Urothelium cell line (cell line): ENCODE measurements around the gene SLC16A11.

ENCODE experiments used
- DNase-seq: peaks from one replicate; pipeline ENCODE4 v3.0.0; 2011; ENCODE audit warnings: low spot score, mixed read lengths
- FAIRE-seq: peaks from 2 replicates; lab custom pipeline; 2011; peaks lifted over from hg19 to GRCh38; lab: Jason Lieb, UNC

SLC16A11 gene

DNA sequence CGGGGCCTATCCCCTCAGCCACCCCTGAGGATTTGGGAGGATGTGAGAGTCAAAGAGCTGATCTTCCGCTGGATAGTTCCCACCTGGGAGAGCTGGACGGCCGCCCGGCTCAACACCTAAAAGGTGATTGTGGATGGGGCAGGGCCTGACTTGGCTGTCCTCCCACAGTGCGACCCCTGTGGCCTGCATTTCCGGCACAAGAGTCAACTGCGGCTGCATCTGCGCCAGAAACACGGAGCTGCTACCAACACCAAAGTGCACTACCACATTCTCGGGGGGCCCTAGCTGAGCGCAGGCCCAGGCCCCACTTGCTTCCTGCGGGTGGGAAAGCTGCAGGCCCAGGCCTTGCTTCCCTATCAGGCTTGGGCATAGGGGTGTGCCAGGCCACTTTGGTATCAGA lies 16.6 kb downstream of the SLC16A11 start:
- no peak for FAIRE-seq

DNA sequence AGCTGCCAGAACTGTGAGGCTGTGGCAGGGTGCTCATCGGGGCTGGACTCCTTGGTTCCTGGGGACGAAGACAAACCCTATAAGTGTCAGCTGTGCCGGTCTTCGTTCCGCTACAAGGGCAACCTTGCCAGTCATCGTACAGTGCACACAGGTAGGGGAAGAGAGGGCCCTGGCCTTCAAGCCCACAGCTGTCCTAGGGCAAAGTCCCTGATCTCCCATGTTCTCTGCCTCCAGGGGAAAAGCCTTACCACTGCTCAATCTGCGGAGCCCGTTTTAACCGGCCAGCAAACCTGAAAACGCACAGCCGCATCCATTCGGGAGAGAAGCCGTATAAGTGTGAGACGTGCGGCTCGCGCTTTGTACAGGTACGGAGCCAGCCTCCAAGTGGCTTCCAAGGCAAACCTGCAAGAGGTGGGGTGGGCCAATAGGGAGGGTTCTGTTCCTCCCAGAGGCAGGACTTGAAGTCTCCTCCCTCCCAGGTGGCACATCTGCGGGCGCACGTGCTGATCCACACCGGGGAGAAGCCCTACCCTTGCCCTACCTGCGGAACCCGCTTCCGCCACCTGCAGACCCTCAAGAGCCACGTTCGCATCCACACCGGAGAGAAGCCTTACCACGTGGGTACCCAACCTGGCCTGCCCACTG lies 17.3 kb downstream of the SLC16A11 start:
- FAIRE-seq (no peak), DNase-seq (no peak)

More for the DNA sequence above, 16.6 kb downstream of the SLC16A11 start:
- no peak for DNase-seq

DNA sequence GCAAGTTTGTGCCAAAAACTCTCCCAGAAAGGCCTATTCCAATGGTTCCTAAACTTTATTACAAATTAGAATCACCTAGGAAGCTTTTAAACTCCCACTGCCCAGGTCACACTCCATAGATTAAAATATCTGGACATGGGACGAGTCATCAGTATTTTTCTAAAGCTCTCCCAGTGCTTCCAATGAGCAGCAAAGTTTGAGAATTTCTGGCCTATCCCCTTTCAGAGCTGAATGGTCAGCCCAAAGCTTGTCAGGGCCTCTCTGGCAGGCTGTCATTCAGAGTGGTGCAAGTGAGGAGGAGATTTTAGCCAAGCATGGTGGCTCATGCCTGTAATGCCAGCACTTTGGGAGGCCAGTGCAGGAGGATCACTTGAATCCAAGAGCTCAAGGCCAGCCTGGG lies 18.6 kb downstream of the SLC16A11 start:
- FAIRE-seq (no peak), DNase-seq (no peak)

DNA sequence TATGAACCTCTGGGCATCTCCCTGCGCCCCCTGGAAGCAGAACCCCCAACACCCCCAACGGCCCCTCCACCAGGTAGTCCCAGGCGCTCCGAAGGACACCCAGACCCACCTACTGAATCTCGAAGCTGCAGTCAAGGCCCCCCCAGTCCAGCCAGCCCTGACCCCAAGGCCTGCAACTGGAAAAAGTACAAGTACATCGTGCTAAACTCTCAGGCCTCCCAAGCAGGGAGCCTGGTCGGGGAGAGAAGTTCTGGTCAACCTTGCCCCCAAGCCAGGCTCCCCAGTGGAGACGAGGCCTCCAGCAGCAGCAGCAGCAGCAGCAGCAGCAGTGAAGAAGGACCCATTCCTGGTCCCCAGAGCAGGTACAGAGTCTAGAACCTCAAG lies 19.5 kb downstream of the SLC16A11 start:
- DNase-seq, result no peak
- FAIRE-seq, result no peak

DNA sequence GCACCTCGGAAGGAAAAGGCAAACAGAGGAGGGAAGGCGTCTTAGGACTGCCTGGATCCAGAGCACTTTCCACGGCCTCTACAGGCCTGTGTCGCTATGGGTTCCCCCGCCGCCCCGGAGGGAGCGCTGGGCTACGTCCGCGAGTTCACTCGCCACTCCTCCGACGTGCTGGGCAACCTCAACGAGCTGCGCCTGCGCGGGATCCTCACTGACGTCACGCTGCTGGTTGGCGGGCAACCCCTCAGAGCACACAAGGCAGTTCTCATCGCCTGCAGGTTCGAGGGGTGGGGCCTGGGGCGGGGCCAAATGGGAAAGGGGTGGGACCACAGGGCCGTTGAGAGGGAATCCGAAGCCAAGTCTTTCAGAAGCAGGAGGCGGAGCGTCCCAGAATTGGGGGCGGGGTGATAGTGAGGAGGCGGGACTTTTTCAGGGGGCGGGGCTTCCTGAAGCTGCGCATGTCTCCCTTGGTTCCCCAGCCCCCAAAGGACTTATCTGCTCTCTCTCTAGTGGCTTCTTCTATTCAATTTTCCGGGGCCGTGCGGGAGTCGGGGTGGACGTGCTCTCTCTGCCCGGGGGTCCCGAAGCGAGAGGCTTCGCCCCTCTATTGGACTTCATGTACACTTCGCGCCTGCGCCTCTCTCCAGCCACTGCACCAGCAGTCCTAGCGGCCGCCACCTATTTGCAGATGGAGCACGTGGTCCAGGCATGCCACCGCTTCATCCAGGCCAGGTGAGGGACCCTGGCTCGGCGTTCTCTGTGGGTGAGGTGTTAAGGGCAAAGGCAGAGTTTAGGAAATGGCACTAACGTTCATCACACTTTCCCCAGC lies 20.1 kb downstream of the SLC16A11 start:
- DNase-seq (no peak), FAIRE-seq (no peak)

DNA sequence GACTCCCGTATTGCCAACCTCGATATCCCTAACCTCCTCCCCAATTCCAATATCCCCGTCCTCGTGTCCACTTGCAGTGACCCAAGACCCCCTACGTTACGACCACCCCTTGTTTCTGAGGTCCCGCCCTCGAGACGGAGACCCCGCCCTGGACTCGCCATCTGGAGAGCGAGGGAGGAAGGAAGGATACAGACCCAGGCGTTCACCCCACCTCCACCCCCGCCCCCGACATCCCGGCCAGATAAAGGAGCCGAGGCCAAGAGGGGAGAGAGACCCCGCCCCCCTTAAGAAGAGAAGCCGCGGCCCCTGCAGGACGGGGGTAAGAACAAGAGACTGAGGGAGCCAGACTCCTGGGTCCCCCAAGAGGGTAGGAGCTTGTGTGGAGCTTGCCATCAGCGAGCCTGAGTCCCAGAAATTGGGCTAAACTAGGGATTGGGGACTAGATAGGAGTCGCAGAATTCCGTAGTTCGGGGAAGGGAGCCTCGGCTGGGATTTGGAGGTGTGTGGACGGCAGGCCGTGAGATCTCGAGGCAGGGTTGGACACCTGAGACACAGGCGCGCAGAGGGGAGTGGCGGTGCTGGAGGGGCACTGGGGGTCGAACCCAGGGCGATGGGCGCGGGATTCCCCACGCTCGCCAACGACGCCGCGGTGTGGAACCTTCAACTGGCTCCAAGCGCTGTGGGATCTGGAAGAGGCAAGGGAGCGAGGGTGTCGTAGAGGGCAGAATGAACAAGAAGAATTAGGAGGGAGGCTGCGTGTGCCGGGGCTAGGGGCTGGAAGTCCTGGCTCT lies 20.9 kb downstream of the SLC16A11 start, which contains the start of gene BCL6B:
BCL6B (plus strand) TSS at position 270 of the 791 bp plus-strand sequence. CDS start 622 bp downstream, outside the sequence.
- FAIRE-seq, result no peak
- DNase-seq, result no peak

DNA sequence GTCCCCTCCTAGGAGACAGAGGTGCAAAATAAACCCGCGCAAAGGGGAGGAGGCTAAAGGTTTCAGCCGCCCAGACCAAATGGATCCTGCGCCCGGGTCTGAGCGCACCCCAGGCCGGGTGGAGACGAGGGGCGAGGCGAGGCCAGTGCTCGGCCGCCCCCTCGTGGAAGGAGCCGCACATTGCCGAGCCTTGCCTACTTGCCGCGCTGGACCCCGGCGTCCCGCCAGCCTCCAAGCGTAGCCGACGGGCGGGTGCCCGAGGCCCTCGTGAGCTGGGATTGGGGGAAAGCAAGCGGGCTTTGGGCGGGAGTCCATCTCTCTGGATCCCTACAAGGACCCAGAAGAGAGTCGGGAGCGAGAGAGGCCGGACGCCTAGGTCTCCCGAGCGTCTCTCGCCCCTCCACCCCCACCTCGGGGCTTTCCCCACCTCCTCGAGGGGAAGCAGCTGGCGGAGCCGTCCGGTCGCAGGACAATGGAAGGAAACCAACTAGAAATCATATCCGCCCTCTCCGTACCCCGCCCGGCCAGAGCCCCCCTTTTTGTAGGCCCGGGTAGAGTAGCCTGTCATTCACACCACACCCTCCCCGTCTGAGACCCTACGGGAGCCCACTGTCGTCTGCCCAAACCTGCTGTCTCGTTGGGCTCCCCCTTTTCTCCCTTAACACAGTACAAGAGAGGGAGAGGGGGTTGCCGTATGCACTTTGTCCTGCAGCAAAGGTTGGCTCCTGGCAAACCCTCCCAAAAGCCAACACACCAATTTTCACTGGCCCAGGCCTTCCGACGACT lies 21.7 kb downstream of the SLC16A11 start:
- no peak for FAIRE-seq
- DNase-seq, result peak; percentile 80

DNA sequence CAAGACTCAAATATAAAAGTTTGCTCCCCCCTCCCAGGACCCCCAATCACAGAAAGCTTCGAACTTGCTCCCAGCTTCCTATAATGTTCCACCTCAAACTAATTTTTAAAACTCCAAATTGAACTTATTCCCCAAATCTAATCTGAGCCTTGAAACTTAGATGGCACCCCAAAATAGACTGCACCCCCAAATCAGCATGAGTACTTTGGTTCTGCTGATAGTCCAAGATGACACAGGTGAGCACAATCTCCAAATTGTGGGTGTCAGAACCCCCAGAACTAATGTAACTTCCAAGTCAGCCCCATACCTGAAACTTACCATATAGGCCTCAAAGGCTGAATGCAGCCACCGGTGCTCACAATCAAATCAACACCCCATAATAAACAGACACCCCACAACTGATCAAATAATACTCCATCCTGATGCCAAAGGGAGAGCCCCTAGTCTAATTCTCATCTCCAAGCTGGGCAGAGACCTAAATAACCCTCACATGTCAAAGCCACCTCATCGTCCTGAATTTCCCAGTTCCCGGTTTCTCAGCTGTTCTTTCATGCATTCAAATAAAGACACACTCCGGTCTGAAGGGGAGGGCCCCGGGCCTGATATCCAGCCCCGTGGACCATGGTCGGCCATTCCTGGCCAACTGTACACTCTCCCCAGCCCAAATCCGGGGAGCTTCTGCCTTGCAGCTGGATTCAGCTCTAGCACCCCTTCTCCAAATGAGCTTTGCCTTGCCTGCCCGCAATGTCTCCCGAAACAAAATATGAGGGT lies 22.8 kb downstream of the SLC16A11 start:
- FAIRE-seq, result no peak
- no peak for DNase-seq

DNA sequence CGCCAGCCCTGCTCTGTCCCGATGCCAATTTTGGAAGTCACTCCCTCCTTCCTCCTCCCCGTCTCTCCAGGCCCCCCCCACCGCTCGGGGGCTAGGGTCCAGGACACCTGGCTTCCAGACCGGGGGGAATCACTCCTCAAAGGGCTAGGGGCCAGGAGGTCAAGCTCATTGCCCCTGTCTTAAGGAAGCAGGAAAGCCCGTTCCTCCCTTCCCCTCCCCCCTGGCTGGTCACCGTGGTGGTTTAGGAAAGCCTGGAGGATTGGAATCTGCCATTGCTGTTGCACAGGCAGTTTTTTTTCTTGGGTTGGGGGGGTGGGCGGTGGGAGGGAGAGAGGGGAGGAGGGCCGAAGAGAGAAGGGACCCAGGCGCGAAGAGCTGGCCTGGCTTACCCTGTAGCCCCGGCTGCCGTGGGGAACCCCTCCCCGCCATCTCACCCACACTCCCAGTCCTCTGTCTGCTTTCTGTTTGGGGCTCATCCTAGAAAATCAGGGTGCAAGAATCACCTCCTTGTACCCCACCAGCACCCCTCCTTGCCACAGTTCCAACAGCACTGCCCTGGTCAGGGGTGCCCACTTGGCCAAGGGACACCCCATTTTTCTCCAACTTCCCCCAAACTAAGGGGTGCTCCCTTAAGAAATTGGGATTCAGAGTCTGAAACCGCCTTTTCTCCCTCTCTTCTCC lies 23.9 kb downstream of the SLC16A11 start:
- DNase-seq, result peak; percentile 60
- FAIRE-seq, result no peak

DNA sequence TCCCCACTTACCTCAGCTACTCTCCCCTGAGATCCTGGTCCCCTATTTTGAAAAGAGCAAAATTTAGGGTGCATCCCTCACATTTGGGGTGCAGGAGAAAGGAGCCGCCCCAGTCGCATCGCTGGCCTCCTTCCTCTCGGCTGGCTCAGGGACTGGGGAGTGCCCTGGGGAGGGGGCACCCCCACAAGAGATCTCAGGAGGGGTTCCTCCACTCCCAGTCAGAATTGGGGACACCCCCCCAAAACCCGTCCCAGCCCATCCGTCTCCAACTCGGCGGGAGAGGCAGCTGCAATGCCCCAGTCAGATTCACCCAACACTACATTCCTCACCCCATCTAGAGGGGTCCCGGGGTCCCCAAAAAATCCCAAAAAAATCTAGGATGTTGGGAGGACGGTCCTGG lies 24.5 kb downstream of the SLC16A11 start:
- DNase-seq, result no peak
- no peak for FAIRE-seq

DNA sequence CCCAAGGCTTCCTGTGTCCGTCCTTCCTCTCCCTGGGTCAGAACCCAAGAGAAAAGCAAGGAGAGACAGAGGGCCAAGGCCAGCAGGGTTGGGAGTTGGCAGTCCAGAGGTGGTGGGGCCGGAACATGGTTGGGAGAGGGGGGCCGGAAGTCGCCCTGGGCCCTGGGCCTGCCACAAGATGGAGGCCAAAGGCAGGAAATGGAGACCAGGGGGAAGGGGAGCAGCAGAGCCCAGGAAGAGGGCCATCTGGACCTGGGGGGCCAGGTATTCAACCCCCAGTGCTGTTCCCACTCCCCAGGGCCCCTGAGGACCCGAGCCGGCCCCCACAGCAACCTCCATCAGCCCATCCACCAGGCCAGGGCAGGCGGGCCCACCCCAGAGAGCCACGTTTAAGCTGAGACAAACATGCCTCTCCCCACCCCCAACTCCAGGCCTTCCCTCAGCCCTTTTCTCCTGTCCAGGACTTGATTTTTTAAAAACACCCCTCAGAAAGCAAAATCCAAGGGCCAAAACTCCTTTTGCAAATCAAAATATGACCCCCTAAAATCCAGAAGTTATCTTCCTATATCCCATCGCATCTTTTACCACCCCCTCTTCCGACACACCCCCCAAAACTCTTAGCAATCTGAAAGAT lies 25.4 kb downstream of the SLC16A11 start:
- DNase-seq, result no peak
- FAIRE-seq, result no peak

DNA sequence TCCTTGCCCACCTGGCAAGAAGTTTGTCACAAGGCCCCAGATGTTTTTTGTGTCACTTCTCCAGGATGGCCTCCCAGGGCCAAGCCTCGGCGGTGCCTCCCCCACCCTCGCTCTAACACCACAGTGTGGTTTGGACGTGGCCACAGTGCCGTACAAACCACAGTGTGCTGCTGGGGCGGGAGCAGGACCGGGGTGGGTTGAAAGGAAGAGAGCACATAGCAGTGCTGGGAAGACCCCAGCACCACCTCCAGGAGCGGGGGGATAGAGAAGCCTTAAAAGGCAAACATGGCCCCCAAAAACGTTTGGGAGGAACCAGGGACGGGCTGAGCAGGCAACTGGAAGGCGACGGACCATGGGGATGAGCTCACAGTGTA lies 26.1 kb downstream of the SLC16A11 start:
- no peak for FAIRE-seq
- DNase-seq, result no peak

DNA sequence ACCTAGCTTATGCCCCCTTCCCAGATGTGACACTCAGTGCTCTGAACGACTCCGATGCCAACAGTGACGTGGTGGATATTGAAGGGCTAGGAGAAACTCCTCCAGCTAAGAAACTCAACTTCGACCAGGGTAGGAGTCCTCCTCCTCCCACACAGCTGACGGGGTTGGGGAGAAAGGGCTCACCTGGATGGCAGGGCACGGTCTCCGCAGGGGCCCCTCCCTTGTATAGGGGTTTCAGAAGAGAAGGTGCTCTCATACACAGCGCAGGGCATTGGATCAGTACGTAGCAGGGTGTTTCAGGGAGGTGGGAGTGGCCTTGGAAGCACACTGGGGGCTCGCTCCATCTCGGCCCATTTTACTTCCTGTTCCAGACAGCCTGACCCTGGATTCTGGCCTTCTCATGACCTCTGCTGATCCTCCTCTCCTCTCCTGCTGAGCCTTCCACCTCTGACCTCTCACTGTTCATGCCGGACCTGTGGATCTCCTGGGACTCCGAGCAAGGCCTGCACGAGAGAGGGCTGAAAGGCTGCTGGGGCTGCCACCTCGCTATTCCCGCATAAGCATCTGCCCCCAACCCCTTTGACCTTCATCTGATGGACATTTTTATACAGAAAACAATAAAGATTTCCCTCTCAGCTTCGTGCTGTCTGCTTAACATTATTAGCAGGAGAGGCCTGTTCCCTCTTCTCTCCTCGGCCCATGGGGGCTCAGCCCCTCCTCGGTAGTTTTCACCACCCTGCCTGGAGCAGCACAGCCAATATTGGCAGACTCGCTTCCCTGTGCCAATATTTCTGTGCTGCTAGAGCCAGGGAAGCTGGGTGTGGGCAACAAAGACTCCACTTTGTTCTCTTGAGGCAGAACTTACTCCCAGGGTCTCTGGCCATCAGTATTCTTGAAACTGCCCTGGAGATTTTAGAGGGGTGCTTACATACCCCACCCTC lies 26.7 kb downstream of the SLC16A11 start:
- no peak for FAIRE-seq
- DNase-seq, result no peak

DNA sequence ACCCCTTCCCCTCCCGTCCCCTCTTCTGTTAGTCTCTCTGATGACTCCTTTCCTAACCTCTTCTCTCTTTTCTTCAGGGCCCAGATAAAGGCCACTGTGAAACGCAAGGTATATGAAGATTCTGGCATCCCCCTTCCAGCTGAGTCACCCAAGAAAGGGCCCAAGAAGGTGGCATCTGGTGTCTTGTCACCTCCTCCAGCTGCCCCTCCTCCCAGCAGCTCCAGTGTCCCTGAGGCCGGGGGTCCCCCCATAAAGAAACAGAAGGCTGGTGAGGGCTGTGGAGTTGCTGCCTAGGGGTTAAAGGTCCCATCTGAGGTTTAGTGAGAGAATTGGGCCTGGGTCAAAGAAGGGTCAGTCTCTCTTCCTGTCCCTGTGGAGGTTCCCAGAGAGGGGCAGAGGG lies 27.5 kb downstream of the SLC16A11 start:
- FAIRE-seq, result no peak
- no peak for DNase-seq

DNA sequence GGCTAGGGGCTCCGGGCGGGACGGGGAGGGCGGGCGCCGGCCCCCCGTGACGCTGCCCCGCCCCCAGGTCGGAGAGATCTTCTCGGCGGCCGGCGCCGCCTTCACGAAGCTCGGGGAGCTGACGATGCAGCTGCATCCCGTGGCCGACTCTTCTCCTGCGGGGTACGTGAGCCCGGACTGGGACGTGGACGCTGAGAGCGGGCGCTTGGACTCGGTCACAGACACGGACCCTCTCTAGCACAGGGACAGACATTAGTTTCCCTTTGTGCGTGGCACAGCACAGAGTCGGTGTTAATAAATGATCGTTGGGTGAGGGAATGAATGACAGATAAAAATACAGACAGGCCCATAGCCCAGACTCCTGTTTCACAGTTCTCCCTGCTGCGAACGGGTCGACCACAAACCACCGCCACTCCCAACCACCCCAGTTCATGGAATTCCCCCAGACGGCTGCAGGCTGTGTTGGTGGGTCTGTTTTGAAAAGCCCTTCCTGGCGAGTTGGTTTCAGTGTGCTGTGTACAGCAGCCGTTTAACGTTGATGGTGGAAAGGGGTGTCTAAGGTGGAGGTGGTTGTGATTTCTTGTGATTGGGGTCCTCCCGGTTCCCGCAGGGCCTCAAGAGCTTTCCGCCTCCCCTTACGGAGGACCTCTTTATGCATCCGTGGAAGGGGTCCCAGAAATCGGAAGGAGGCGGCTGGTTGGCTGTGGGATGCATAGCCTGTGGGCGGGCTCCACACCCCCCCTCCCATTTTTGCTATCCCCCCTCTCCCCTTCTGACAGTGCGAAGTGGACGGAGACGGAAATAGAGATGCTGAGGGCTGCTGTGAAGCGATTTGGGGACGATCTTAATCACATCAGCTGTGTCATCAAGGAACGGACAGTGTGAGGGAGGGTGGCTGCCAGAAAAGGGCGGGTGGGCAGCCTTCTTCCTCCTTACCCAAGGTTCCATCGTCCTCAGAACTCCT lies 28.6 kb downstream of the SLC16A11 start:
- DNase-seq (no peak), FAIRE-seq (no peak)

DNA sequence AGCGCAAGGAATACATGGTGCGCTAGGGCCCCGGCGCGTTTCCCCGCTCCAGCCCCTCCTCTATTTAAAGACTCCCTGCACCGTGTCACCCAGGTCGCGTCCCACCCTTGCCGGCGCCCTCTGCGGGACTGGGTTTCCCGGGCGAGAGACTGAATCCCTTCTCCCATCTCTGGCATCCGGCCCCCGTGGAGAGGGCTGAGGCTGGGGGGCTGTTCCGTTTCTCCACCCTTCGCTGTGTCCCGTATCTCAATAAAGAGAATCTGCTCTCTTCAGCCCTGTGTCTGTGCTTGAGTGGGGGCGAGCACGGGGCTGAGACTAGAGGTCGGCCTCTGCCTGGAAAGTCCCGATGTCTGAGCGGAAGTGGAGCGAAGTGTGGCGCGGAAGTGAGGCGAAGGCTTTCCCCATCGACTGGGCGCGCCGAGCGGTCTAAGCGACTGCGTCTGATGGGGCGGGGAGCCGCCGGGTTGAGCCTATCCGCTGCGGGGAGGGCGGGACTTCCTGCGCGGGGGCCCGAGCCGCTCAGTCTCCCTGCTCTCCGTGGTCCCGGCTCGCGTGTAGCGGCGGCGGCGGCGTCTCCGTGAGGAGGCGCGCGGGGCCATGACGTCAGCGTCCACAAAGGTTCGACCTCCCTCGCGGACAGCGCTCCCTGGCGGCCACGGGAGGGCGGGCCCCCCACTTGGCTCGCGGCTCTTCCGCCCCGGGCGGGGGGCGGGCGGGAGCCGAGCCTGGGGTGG lies 29.5 kb downstream of the SLC16A11 start:
- DNase-seq (peak; percentile 90), FAIRE-seq (peak; percentile 9)
